NCI-H748 treated with DMSO at 0.1 percent for 48 hours (cell line): ENCODE measurements around the gene ELMO2.

Experiments
- DNase-seq: peaks from one replicate; lab custom pipeline; 2025; lab: John Stamatoyannopoulos, UW

The ELMO2 gene

DNA sequence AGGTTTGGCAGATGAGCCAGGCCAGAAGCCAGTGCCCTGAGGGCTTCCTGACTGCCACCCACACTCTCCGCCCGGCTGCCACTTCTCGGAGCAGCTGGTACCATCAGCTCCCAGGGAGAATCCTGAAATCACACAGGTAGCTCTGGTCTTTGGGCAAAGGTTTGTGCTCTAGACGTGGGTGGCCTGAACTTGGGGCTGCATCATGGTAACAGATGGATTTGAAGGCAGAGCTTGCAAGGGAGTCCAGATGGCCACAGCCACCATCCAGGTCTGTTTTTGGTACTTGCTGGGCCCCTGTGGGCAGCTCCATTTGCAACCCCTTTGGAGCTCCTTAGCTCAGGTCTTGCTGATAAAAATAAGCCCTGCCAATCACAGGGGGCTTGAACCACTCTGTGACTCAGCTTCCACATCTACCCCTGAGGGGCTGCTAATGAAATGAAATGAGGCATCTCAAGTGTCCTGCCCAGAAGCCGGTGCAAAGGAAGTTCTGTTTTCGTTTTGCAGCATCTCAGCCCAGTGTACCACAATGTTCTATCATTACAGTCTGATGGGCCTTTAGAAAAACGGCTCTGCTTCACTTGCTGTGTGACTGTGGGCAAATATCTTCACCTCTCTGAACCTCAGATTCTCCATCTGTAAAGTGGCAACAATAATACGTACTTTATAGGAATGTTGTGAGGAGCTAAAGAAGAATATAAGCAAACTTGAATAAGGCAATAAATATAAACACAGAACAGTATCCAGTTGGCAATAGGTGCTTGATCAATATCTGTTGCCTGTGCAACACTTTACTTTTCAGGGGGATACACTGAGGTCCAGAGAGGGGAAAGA is 73.0 kb downstream of the ELMO2 start:
- no peak for DNase-seq

GRCh38 chr20:46332373-46333160 is 73.8 kb downstream of the ELMO2 start:
- DNase-seq, result no peak

GRCh38 chr20:46331611-46332361 is 74.6 kb downstream of the ELMO2 start:
- DNase-seq, result no peak

- DNase-seq, result no peak
Observed at GRCh38 chr20:46330831-46331371, 75.5 kb downstream of the ELMO2 start.

GRCh38 chr20:46330072-46330763 is 76.2 kb downstream of the ELMO2 start:
- no peak for DNase-seq

DNA sequence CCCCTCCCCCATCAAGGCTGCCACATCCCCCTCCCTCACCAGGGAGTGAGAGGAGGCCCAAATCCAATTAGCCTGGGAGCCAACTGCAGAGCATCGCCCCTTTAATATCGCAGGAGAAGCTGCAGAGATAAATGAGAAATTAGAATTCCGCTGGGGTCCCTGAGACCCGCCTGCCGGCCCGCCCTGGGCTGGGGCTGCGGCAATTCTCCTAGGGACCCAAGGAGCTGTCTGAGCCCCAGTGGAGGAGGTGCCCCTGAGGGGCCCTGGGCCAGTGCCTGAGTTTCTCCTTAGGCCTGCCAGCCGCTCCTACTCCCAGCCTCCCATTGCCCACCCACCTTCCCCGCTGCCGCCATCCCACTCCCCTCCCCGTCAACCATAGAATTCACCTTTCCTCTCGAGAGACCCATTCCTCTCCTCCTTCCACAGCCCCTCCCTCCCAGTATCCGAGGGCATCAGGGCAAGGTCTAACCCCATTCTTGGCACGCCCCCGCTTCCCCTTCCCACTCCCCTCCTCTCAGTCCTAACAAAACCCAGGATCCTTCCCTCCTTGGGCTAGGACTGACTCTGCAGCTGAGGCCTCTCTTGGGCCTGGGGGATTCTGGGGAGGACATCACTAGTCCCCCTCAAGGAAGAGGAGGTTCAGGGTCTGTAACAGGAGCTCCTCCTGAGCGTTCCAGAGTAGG is 78.1 kb downstream of the ELMO2 start:
- no peak for DNase-seq

DNA sequence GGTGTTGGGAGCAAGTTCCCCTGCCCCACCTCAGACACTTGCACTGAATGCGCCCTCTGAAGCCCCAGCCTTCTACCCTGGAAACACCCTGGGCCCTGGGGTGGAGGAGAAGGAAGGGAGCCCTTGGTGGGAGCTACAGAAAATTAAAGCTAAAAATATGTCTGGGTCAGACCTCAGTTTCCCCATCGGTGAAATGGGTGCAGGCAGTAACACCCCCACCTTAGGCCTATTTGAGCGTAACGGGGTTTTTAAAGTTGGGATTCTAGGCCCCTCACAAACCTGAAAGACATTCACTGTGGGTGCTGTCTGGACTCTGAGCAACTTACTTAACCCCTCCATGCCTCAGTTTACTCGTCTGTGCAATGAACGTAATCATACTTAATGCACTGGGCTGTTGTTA is 78.9 kb downstream of the ELMO2 start:
- DNase-seq, result no peak

- no peak for DNase-seq
Observed at GRCh38 chr20:46325789-46326188, 80.6 kb downstream of the ELMO2 start.

DNA sequence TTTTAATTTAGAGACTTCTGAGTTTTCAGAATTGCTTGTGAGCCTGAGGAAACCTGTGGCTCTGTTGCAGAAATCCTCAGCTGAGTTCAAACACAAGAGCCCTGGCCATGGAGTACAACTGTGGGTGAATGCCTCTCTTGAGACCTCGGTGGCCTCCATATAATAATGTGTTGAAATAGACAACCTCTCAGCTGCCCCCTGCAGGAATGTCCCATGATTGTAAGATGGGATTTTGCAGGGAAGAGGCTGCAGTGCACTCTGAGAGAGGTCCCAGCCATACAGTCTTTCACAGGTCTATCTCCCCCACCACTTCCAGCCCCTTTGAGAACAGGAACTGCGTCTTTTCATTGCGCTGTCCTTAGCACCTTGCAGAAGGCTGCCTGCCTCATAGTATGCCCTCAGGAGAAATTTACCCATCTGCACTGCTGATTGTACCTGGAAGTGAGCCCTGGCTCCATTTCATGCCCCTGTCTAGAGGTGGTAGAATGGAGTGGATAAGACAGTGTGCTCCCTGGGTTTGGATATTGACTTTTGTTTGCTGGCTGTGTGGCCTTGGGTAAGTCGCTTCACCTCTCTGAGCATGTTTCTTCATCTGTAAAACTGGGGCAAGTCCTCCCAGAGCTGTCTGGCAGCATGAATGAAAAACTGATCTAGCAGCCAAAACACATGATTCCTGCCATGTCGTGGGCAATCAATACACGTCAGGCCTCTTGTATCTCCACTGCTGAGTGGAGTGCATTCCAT is 81.3 kb downstream of the ELMO2 start:
- peak; percentile 1 for DNase-seq

- no peak for DNase-seq
Observed at GRCh38 chr20:46324379-46324778, 82.0 kb downstream of the ELMO2 start.

GRCh38 chr20:46323557-46323956 is 82.9 kb downstream of the ELMO2 start:
- no peak for DNase-seq

DNA sequence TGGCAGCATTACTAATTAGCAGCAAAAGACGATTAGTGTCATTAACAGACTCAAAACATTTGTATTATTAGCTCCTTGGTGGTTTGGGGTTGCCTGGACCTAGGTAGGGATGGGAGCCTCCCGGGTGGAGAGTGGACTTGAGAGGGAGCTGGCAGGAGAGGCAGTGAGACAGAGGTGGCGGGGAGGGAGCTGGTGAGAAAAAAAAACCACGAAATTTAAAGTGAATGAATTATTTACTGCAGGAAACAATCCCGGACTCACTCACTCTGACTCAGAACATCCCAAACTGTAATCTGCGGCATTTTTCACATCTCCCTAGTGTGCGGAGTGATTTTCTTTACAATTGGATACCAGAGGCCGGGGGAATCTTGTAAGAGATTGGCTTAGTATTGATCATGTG is 83.8 kb downstream of the ELMO2 start:
- DNase-seq, result no peak

DNA sequence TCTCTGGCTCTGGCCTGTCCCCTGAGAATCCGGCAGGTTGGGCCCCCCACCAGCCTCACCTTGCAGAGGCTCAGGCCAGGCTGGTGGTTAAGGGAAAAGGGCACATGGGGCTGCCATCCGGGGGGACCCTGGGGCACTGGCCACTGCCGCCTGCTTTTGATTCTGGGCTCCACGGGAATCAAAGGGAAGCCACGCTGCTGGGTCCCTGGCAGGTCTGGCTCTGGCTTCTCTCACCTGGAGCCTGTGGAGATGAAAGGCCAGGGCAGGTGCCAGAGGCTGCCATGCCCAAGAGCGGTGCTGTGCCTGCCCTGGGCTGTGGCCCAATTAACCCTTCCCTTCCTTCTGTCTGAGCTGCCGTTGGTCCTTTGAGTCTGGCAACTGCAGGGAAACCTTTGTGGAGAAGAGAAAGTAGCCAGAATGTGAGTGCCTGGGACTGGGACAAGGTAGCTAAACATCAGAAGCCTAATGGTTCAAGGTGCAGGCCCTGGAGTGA is 88.7 kb downstream of the ELMO2 start:
- DNase-seq, result no peak

- DNase-seq, result no peak
Observed at GRCh38 chr20:46316984-46317684, 89.3 kb downstream of the ELMO2 start.
